ENCODE results near the gene PRKG1.
A peak's percentile ranks its signal among the peaks of the same experiment; 100 is the strongest.
"Not testable (repeated sequence)": the region's sequence is repeated elsewhere in the genome, so short reads cannot be mapped to it uniquely, and the experiment has no call there.

The PRKG1 gene

DNA sequence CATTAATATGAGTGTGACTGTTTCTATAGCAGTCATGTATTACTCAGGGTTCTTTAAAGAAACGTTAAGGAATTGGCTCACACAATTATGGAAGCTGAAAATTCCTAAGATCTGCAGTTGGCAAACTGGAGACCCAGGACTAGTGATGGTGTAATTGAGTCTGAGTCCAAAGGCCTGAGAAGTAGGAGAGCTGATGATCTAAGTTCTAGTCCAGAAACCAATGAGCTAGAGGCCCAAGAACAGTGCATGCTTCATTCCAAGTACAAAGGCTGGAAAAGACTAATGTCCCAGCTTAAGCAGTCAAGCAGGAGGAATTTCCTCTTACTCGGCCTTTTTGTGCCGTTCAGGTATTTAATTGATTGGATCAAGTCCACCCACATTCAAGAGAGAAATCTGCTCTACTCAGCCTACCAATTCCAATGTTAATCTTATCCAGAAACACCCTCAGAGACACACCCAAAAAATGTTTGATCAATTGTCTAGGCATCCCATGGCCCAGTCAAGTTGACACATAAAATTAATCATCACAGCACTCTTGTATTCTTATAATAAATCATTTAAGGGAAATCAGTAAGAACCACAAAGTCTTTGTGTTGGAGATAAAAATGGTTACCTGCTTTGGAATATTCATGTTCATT lies 312.1 kb downstream of the PRKG1 start:
- Histone ChIP-seq H2AFZ (ENCODE audit: low read depth, low read length, severe bottlenecking) (no peak overlapping the region), H4K20me1 (ENCODE audit: low read depth, low read length) (no peaks in the 10 kb centered on the region), H3F3A (ENCODE audit: insufficient read depth) (no peaks in the 10 kb centered on the region), H3K4me3 (ENCODE audit: insufficient read depth, low read length, poor library complexity, severe bottlenecking) (no peak overlapping the region), H3K9me3 (ENCODE audit: insufficient read depth, low read length) (no peaks in the 10 kb centered on the region), H3K79me2 (ENCODE audit: insufficient read depth, low read length) (no peaks in the 10 kb centered on the region), H3K36me3 (ENCODE audit: low read length) (no peaks in the 10 kb centered on the region), H3K27me3 (ENCODE audit: low read length) (no peaks in the 10 kb centered on the region), H3K4me2 (ENCODE audit: low read depth, low read length, poor library complexity, severe bottlenecking) (no peak overlapping the region), H3K9me2 (replicated peaks; ENCODE audit: insufficient read depth, low read length) (no peaks in the 10 kb centered on the region), H3K9ac (ENCODE audit: low read length) (no peak overlapping the region), H3K27ac (ENCODE audit: low read depth, low read length) (no peak overlapping the region)
- TF ChIP-seq, protein P1, sequence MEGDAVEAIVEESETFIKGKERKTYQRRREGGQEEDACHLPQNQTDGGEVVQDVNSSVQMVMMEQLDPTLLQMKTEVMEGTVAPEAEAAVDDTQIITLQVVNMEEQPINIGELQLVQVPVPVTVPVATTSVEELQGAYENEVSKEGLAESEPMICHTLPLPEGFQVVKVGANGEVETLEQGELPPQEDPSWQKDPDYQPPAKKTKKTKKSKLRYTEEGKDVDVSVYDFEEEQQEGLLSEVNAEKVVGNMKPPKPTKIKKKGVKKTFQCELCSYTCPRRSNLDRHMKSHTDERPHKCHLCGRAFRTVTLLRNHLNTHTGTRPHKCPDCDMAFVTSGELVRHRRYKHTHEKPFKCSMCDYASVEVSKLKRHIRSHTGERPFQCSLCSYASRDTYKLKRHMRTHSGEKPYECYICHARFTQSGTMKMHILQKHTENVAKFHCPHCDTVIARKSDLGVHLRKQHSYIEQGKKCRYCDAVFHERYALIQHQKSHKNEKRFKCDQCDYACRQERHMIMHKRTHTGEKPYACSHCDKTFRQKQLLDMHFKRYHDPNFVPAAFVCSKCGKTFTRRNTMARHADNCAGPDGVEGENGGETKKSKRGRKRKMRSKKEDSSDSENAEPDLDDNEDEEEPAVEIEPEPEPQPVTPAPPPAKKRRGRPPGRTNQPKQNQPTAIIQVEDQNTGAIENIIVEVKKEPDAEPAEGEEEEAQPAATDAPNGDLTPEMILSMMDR (IDR thresholded peaks at IDR 0.05; ENCODE audit: insufficient read depth, low read length, poor library complexity, severe bottlenecking): no peak
- no peak for TF ChIP-seq EZH2phosphoT487 (conservative IDR thresholded peaks at IDR 0.05; ENCODE audit: low read length)

DNA sequence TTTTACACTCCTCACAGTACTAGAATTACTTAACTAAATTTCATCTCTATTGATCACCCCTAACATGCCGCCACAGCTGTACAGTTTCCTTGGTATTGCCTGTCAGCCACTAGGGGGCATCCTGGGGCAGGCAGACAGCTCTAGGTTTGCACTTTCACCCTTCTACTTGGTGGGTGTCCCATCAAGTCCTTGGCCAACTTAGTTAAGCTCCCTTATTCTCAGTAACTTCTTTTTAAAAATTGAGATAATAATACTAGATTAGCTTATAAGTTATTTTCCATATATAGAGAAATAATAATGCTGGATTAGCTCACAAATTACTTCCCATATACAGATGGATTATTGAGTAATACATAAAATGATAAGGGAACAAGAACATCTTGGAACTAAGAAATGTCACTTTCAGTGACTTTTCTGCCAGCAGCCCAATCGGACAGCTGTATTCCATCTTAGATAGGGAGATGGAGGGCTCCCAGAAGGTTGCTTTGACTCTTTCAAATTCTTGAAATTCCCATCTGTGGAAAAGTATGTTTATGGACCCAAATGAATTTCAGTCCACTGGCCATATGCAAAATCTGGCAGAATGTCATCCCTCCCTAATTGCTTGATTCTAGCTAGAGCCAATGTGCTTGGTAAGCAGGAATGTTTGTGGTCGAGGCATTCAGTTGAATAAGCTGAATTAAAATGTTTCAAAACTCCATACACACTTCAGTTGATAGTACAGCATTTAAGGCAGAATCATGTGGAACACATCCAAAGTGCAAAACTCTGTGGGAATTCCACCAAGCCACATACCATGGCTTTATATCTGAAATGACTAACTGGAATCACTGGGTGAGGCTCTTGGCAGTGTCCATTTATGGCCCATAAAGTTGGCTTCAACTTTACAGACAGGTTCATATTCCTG lies 315.4 kb downstream of the PRKG1 start:
- Histone ChIP-seq H3F3A (ENCODE audit: insufficient read depth) (no peaks in the 10 kb centered on the region), H3K27ac (ENCODE audit: low read depth, low read length) (no peak overlapping the region), H3K9me2 (replicated peaks; ENCODE audit: insufficient read depth, low read length) (no peaks in the 10 kb centered on the region), H3K4me3 (ENCODE audit: insufficient read depth, low read length, poor library complexity, severe bottlenecking) (no peak overlapping the region), H4K20me1 (ENCODE audit: low read depth, low read length) (no peaks in the 10 kb centered on the region), H3K4me2 (ENCODE audit: low read depth, low read length, poor library complexity, severe bottlenecking) (no peak overlapping the region), H3K9me3 (ENCODE audit: insufficient read depth, low read length) (no peaks in the 10 kb centered on the region), H3K79me2 (ENCODE audit: insufficient read depth, low read length) (no peaks in the 10 kb centered on the region), H3K36me3 (ENCODE audit: low read length) (no peaks in the 10 kb centered on the region), H2AFZ (ENCODE audit: low read depth, low read length, severe bottlenecking) (no peak overlapping the region), H3K9ac (ENCODE audit: low read length) (no peak overlapping the region), H3K27me3 (ENCODE audit: low read length) (no peaks in the 10 kb centered on the region)
- TF ChIP-seq, protein P1 (IDR thresholded peaks at IDR 0.05; ENCODE audit: insufficient read depth, low read length, poor library complexity, severe bottlenecking): peak; percentile 94
- no peak for TF ChIP-seq EZH2phosphoT487 (conservative IDR thresholded peaks at IDR 0.05; ENCODE audit: low read length)

DNA sequence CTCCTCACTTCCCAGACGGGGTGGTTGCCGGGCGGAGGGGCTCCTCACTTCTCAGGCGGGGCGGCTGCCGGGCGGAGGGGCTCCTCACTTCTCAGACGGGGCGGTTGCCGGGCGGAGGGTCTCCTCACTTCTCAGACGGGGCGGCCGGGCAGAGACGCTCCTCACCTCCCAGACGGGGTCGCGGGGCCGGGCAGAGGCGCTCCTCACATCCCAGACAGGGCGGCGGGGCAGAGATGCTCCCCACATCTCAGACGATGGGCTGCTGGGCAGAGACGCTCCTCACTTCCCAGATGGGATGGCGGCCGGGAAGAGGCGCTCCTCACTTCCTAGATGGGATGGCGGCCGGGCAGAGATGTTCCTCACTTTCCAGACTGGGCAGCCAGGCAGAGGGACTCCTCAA lies 318.7 kb downstream of the PRKG1 start:
- not testable (repeated sequence) for H3K9me3 ChIP-seq (ENCODE audit: insufficient read depth, low read length); H2AFZ ChIP-seq (ENCODE audit: low read depth, low read length, severe bottlenecking); H3K9ac ChIP-seq (ENCODE audit: low read length); H3K36me3 ChIP-seq (ENCODE audit: low read length); H3K27ac ChIP-seq (ENCODE audit: low read depth, low read length); H3K27me3 ChIP-seq (ENCODE audit: low read length); H3K9me2 ChIP-seq (replicated peaks; ENCODE audit: insufficient read depth, low read length); H3F3A ChIP-seq (ENCODE audit: insufficient read depth); H3K4me2 ChIP-seq (ENCODE audit: low read depth, low read length, poor library complexity, severe bottlenecking); H3K4me3 ChIP-seq (ENCODE audit: insufficient read depth, low read length, poor library complexity, severe bottlenecking); H4K20me1 ChIP-seq (ENCODE audit: low read depth, low read length); H3K79me2 ChIP-seq (ENCODE audit: insufficient read depth, low read length)

DNA sequence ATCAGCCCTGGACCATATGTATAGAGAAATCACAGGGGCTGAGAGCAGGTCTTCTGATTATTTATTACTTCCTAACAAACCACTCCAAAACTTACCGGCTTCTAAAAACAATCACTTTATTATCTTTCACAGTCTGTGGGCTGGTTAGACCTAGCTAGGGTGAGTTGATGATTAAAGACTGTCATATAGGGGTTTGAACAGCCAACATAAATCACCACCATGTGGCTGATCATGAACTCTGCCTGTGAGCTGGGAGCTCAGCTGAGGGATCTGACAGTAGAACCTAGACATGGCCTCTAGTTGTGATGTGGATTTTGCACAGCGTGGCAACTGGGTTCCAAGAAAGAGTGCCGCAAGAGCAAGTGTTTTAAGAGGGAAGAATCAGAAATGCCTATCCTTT lies 319.8 kb downstream of the PRKG1 start:
- Histone ChIP-seq H3K9me2 (replicated peaks; ENCODE audit: insufficient read depth, low read length) (no peaks in the 10 kb centered on the region), H3K4me2 (ENCODE audit: low read depth, low read length, poor library complexity, severe bottlenecking) (no peak overlapping the region), H3K9ac (ENCODE audit: low read length) (no peak overlapping the region), H3K79me2 (ENCODE audit: insufficient read depth, low read length) (no peaks in the 10 kb centered on the region), H3F3A (ENCODE audit: insufficient read depth) (no peaks in the 10 kb centered on the region), H3K27ac (ENCODE audit: low read depth, low read length) (no peak overlapping the region), H2AFZ (ENCODE audit: low read depth, low read length, severe bottlenecking) (no peak overlapping the region), H3K9me3 (ENCODE audit: insufficient read depth, low read length) (no peaks in the 10 kb centered on the region), H3K36me3 (ENCODE audit: low read length) (no peaks in the 10 kb centered on the region), H4K20me1 (ENCODE audit: low read depth, low read length) (no peaks in the 10 kb centered on the region), H3K4me3 (ENCODE audit: insufficient read depth, low read length, poor library complexity, severe bottlenecking) (no peak overlapping the region), H3K27me3 (ENCODE audit: low read length) (no peaks in the 10 kb centered on the region)
- no peak for TF ChIP-seq EZH2phosphoT487 (conservative IDR thresholded peaks at IDR 0.05; ENCODE audit: low read length)
- TF ChIP-seq, protein P1 (IDR thresholded peaks at IDR 0.05; ENCODE audit: insufficient read depth, low read length, poor library complexity, severe bottlenecking): no peak
